NCI-H187 (cell line): ENCODE data around the gene VPS35L.

Experiments used
- DNase-seq, 2 experiments: peaks; one replicate each; lab custom pipeline; 2025; lab: John Stamatoyannopoulos, UW

Gene VPS35L

GRCh38 chr16:19696328-19696727 is 140.8 kb downstream of the VPS35L start:
- DNase-seq, result peak in 1 of 2 experiments; percentile 7

- DNase-seq, result no peak
Observed at GRCh38 chr16:19696961-19697360, 141.5 kb downstream of the VPS35L start.

GRCh38 chr16:19697756-19698318 is 142.3 kb downstream of the VPS35L start:
- DNase-seq, result no peak

GRCh38 chr16:19698480-19699465 is 143.3 kb downstream of the VPS35L start:
- DNase-seq, result no peak

GRCh38 chr16:19699472-19699871 is 144.0 kb downstream of the VPS35L start:
- no peak for DNase-seq

GRCh38 chr16:19700319-19700781 is 144.8 kb downstream of the VPS35L start:
- no peak for DNase-seq

- no peak for DNase-seq
Observed at GRCh38 chr16:19701091-19701490, 145.6 kb downstream of the VPS35L start.

- DNase-seq, result no peak
Observed at GRCh38 chr16:19703172-19703889, 147.8 kb downstream of the VPS35L start.

- DNase-seq, result no peak
Observed at GRCh38 chr16:19704321-19705145, 149.0 kb downstream of the VPS35L start.

- DNase-seq, result no peak
Observed at GRCh38 chr16:19705146-19705501, 149.6 kb downstream of the VPS35L start.

- DNase-seq, result no peak
Observed at GRCh38 chr16:19705843-19706242, 150.3 kb downstream of the VPS35L start.

GRCh38 chr16:19706846-19707245 is 151.3 kb downstream of the VPS35L start:
- DNase-seq, result no peak

- no peak for DNase-seq
Observed at GRCh38 chr16:19707569-19708295, 152.2 kb downstream of the VPS35L start.

- DNase-seq, result no peak
Observed at GRCh38 chr16:19708296-19709205, 153.0 kb downstream of the VPS35L start.

GRCh38 chr16:19709381-19710136 is 154.1 kb downstream of the VPS35L start:
- no peak for DNase-seq

- no peak for DNase-seq
Observed at GRCh38 chr16:19710191-19710908, 154.8 kb downstream of the VPS35L start.

- no peak for DNase-seq
Observed at GRCh38 chr16:19710991-19711545, 155.6 kb downstream of the VPS35L start.

- no peak for DNase-seq
Observed at GRCh38 chr16:19711643-19712042, 156.1 kb downstream of the VPS35L start.
